Measurements from ENCODE around the gene SFXN4. TPM values are rescaled to one million over a fixed set of nuclear protein-coding genes. Genes with fewer than 3 reads are reported as not detected.
A peak's percentile ranks its signal among the peaks of the same experiment; 100 is the strongest.

The SFXN4 gene
- total RNA-seq, 1 experiment from 2014 or later: 72.9 TPM

DNA sequence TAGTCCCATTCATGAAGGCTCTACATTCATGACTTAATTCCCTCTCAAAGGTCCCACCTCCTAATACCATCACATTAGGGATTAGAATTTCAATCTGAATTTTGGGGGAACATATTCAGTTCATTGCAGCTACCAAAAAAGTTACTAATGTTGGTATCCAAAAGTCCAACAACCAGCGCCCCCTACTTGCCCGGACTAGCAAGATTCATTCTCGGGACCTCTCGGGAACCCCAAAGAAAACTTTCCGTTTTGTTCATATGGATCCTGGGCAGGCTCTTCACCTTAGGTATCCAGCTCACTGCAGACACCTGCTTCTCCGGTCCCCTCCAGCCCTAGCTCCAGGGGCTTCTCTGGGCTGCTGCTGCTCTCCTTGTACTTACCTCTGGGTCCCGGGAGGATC lies 32.9 kb upstream of the SFXN4 start:
- no peak for TF ChIP-seq EZH2 (IDR thresholded peaks at IDR 0.05; ENCODE audit: borderline replicate concordance, low read depth, low read length, poor library complexity, severe bottlenecking)
- TF ChIP-seq, protein P1, sequence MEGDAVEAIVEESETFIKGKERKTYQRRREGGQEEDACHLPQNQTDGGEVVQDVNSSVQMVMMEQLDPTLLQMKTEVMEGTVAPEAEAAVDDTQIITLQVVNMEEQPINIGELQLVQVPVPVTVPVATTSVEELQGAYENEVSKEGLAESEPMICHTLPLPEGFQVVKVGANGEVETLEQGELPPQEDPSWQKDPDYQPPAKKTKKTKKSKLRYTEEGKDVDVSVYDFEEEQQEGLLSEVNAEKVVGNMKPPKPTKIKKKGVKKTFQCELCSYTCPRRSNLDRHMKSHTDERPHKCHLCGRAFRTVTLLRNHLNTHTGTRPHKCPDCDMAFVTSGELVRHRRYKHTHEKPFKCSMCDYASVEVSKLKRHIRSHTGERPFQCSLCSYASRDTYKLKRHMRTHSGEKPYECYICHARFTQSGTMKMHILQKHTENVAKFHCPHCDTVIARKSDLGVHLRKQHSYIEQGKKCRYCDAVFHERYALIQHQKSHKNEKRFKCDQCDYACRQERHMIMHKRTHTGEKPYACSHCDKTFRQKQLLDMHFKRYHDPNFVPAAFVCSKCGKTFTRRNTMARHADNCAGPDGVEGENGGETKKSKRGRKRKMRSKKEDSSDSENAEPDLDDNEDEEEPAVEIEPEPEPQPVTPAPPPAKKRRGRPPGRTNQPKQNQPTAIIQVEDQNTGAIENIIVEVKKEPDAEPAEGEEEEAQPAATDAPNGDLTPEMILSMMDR (conservative IDR thresholded peaks at IDR 0.05; ENCODE audit: low read depth, low read length): peak; percentile 59
- no TSS peak for BruUV-seq (replicated peaks)

DNA sequence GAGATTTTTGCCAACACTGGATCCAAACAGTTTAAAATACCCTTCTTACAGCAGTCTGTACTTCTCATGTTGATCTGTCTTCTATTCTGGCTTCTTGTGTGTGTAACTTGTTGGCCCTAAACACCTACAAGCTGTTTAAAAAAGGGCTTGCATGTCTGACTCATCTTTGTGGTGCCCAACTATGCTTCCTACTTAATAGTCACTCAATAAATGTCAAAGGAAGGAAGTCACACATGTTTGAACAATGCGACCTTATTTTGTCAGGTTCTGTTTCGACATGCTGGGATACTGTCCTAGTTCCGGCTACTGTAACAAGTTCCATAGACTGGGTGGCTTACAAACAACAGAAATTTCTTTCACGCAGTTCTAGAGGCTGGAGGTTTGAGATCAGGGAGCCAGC lies 32.4 kb upstream of the SFXN4 start:
- Histone ChIP-seq H3K27me3 (replicated peaks; ENCODE audit: insufficient read depth, low read depth, low read length, poor library complexity) (no peaks in the 10 kb centered on the region), H3K4me1 (ENCODE audit: insufficient read depth, low read length, poor library complexity, severe bottlenecking) (peaks cover 5% of the 10 kb centered on the region), H3K4me3 (ENCODE audit: low read depth, low read length, poor library complexity, severe bottlenecking) (no peak overlapping the region), H3K9me3 (ENCODE audit: low read depth, low read length, poor library complexity, severe bottlenecking) (no peaks in the 10 kb centered on the region), H3K36me3 (ENCODE audit: insufficient read depth, low read length, poor library complexity, severe bottlenecking) (no peaks in the 10 kb centered on the region), H3K27ac (ENCODE audit: low read depth, low read length, poor library complexity, severe bottlenecking) (no peak overlapping the region)
- BruUV-seq (replicated peaks): no TSS peak
- intact Hi-C loops (cut with micrococcal nuclease; ENCODE audit: unreplicated experiment): loop anchor here (2.0 kb wide), 1 partner anchor 219 kb away; no protein-coding TSS in a partner anchor
- no peak for DNase-seq (ENCODE audit: low spot score)
- no peak for TF ChIP-seq EZH2 (IDR thresholded peaks at IDR 0.05; ENCODE audit: borderline replicate concordance, low read depth, low read length, poor library complexity, severe bottlenecking)
- TF ChIP-seq, protein P1 (conservative IDR thresholded peaks at IDR 0.05; ENCODE audit: low read depth, low read length): no peak
- CTCF ChIA-PET: interaction anchor here (1.8 to 2.1 kb wide), 2 partner anchors 9 to 245 kb away, joined by 8 to 11 read pairs; no protein-coding TSS in a partner anchor
- POLR2A ChIA-PET (ENCODE audit: low non-redundant PET): no interaction called here

More for the DNA sequence above, 32.9 kb upstream of the SFXN4 start:
- ChIA-PET CTCF (interaction anchor here (1.8 to 2.1 kb wide), 2 partner anchors 8 to 245 kb away, joined by 8 to 11 read pairs; no protein-coding TSS in a partner anchor), POLR2A (ENCODE audit: low non-redundant PET) (no interaction called here)
- no peaks in the 10 kb centered on the region for H3K9me3 ChIP-seq (ENCODE audit: low read depth, low read length, poor library complexity, severe bottlenecking)
- no peak for DNase-seq (ENCODE audit: low spot score)
- no peaks in the 10 kb centered on the region for H3K27me3 ChIP-seq (replicated peaks; ENCODE audit: insufficient read depth, low read depth, low read length, poor library complexity)
- H3K4me1 ChIP-seq (ENCODE audit: insufficient read depth, low read length, poor library complexity, severe bottlenecking): peaks cover 10% of the 10 kb centered on the region
- H3K36me3 ChIP-seq (ENCODE audit: insufficient read depth, low read length, poor library complexity, severe bottlenecking): no peaks in the 10 kb centered on the region
- intact Hi-C loops (cut with micrococcal nuclease; ENCODE audit: unreplicated experiment): loop anchor here (2.0 kb wide), 1 partner anchor 218 kb away; no protein-coding TSS in a partner anchor
- H3K4me3 ChIP-seq (ENCODE audit: low read depth, low read length, poor library complexity, severe bottlenecking): no peak overlapping the region
- no peak overlapping the region for H3K27ac ChIP-seq (ENCODE audit: low read depth, low read length, poor library complexity, severe bottlenecking)

DNA sequence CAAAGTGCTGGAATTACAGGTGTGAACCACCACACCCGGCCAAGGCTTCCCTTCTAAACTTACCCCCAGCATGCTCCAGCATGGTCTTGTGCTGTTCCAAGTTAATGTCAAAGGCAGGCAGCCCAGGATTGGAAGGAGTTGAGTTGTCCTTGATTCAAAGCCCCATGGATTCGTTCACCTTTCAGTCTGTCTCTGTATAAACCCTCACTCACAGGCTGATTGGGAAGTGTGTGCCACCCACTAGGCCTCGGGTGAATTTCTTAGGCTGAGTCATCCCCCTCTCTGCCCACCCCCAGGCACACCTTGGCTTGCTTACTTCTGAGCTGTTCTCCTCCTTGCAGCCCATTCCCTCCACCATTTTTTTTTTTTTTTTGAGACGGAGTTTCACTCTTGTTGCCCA lies 26.4 kb upstream of the SFXN4 start:
- CTCF ChIA-PET: no interaction called here
- no peaks in the 10 kb centered on the region for H3K27me3 ChIP-seq (replicated peaks; ENCODE audit: insufficient read depth, low read depth, low read length, poor library complexity)
- POLR2A ChIA-PET (ENCODE audit: low non-redundant PET): no interaction called here
- H3K4me1 ChIP-seq (ENCODE audit: insufficient read depth, low read length, poor library complexity, severe bottlenecking): no peaks in the 10 kb centered on the region
- H3K9me3 ChIP-seq (ENCODE audit: low read depth, low read length, poor library complexity, severe bottlenecking): no peaks in the 10 kb centered on the region
- BruUV-seq (replicated peaks): no TSS peak
- no peak overlapping the region for H3K27ac ChIP-seq (ENCODE audit: low read depth, low read length, poor library complexity, severe bottlenecking)
- DNase-seq (ENCODE audit: low spot score): no peak
- no peak for TF ChIP-seq EZH2 (IDR thresholded peaks at IDR 0.05; ENCODE audit: borderline replicate concordance, low read depth, low read length, poor library complexity, severe bottlenecking)
- TF ChIP-seq, protein P1 (conservative IDR thresholded peaks at IDR 0.05; ENCODE audit: low read depth, low read length): no peak
- intact Hi-C loops (cut with micrococcal nuclease; ENCODE audit: unreplicated experiment): no loop called here
- H3K36me3 ChIP-seq (ENCODE audit: insufficient read depth, low read length, poor library complexity, severe bottlenecking): no peaks in the 10 kb centered on the region
- H3K4me3 ChIP-seq (ENCODE audit: low read depth, low read length, poor library complexity, severe bottlenecking): no peak overlapping the region
